Epithelial cell of prostate (primary cell): ENCODE data around the gene FCF1.
"Not testable (repeated sequence)": the region's sequence is repeated elsewhere in the genome, so short reads cannot be mapped to it uniquely, and the experiment has no call there.

Experiments
- DNase-seq: peaks from one replicate; pipeline ENCODE4 v3.0.0-alpha.2; 2011; ENCODE audit warnings: low read depth, low spot score
- H3K27ac ChIP-seq: fragments of 450-650 bp; 2 replicates; pipeline ENCODE4 v1.5.1; 2017; ENCODE audit warnings: mild to moderate bottlenecking

The FCF1 gene

DNA sequence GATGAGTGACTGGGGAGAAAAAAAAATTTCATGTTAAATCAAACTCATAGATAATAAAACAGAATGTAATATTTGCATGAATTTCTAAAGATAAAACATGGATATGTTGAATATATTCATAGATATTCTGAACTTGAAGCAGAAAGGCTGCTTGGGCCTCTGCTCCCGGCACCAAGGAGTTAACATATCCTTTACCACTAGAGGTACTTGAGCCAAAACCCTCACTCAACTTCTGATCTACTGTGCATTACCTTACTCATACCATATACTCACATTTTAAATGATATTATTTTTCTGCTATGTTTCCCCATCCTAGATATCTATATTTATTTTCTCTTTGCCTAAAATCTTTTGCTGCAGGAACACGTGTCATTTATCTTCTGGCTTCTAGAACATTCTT lies 15.0 kb upstream of the FCF1 start:
- no peak overlapping the region for H3K27ac ChIP-seq
- no peak for DNase-seq

DNA sequence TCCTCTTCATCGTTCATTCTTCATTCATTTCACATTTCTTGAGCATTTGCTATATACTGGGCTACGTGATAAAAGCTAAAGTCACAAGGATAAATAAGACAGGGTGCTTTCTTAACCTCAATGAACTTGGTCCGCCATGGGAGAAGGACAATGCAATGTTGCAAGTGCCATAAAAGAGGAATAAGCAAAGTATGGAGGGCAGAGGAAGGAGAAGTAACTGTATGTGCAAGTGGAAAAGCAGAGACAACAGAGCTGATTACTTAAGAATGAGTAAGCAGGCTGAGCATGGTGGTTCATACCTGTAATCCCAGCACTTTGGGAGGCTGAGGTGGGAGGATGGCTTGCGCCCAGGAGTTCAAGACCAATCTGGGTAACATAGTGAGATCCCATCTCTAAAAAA lies 14.5 kb upstream of the FCF1 start:
- H3K27ac ChIP-seq, result peak overlapping the region; percentile 59
- DNase-seq, result no peak

DNA sequence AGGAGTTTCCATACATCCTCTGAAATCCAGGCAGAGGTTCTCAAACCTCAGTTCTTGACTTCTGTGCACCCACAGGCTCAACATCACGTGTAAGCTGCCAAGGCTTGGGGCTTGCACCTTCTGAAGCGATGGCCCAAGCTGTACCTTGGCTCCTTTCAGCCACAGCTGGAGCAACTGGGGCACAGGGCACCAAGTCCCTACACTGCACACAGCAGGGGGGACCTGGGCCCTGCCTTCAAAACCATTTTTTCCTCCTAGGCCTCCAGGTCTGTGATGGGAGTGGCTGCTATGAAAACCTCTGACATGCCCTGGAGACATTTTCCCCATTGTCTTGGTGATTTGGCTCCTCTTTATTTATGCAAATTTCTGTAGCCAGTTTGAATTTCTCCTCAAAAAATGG lies 10.7 kb upstream of the FCF1 start:
- no peak overlapping the region for H3K27ac ChIP-seq
- no peak for DNase-seq

DNA sequence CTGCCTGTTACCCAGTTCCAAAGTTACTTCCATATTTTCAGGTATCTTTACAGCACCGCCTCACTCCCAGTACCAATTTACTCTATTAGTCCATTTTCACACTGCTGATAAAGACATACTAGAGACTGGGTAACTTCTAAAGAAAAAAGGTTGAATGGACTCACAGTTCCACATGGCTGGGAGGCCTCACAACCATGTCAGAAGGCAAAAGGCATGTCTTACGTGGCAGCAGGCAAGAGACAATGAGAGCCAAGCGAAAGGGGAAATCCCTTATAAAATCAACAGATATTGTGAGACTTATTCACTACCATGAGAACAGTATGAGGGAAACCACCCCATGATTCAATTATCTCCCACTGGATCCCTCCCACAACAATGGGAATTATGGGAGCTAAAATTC lies 9.9 kb upstream of the FCF1 start:
- no peak overlapping the region for H3K27ac ChIP-seq
- DNase-seq, result no peak

GRCh38 chr14:74704656-74705055 lies 8.3 kb upstream of the FCF1 start:
- DNase-seq, result no peak
- no peak overlapping the region for H3K27ac ChIP-seq

DNA sequence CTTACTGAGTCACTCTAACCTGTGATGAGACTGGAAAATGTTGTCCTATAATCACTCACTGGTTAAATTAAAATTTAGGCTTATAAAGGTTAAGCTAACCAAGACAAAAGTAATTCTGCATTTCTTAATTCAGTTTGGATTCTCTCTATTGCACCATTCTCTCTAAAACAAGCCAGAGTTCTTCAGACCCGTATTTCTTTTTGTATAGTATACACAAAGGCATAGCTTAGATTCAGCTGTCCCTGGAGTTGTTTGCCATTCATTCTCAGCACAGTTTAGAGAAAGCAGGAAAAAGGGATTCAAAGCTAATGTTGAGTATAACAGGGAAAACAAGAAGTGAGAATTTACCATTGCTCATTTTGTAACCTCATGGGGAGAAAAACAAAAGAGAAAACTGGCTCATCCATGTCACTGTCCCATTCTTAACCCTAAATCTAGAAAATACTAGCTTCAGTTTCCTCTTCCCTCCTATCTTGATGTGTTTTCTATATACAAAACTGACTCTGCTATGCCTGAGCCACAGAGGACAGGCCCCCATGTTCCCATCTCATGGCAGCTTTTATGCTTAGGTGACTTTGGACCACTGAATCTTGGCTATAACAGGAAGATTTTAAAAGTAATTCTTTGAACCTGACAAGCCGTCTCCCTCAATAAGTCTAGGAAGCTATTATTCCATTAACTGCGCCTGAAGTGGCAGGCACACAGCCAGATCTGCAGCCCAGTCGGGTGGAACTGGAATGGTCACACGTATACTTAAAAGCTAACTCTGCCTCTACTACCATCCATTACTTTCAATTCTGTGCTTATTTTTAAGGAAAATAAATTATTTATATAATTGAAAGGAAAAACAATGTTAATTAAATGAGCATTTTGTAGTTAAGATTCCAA lies 7.1 kb upstream of the FCF1 start:
- no peak for DNase-seq
- no peak overlapping the region for H3K27ac ChIP-seq

GRCh38 chr14:74710480-74710879 lies 2.5 kb upstream of the FCF1 start:
- no peak for DNase-seq
- no peak overlapping the region for H3K27ac ChIP-seq

DNA sequence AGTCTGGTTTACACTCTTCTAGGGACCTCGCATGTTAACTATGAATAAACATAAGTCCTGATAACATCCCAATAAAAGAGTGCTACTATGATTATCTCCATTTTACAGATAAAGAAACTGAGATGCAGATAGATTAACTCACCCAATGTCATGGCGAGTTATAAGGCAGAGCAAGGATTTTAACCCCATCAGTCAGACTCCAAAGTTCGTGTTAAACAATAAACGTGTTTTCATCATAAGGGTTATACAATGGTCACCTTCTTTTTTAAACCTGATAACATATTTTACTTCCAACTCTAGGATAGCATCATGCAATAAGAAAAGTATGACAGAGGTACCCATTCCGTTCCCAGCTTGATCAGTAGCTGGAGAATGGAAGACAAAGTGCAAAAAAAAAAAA lies 1.3 kb upstream of the FCF1 start:
- H3K27ac ChIP-seq, result no peak overlapping the region
- no peak for DNase-seq

DNA sequence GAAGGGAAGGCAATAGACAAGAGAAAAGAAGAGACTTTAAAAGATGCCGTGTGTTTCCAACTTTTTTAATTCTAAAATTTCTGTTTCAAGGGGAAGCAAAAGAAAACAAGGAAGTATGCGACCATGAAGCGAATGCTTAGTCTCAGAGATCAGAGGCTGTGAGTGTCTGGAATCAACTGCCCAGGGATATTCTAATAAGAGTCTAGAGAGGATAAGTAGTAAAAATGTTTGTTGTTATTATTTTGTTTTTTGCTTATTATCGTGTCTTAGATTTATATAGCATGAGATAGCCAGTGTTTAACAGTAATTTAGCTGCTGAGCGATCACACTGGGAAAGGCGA lies 421 bp downstream of the FCF1 start:
- peak overlapping the region; percentile 32 for H3K27ac ChIP-seq
- DNase-seq, result no peak

DNA sequence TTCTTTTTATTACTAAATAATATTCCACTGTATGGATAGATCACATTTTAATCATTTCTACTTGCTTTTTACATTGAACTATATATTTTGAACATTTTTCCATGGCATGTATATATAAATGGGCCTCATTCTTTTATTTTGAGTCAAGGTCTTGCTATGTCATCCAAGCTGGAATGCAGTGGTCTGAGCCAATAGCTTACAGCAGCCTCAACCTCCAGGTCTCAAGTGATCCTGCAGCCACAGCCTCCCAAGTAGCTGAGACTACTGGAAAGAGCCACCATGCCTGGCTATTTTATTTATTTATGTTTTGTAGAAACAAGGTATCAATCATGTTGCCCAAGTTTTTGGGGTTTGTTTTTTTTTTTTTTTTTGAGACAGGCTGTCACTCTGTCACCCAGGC lies 7.6 kb downstream of the FCF1 start:
- no peak overlapping the region for H3K27ac ChIP-seq
- DNase-seq, result no peak

GRCh38 chr14:74723134-74723533 lies 10.2 kb downstream of the FCF1 start:
- no peak overlapping the region for H3K27ac ChIP-seq
- no peak for DNase-seq

DNA sequence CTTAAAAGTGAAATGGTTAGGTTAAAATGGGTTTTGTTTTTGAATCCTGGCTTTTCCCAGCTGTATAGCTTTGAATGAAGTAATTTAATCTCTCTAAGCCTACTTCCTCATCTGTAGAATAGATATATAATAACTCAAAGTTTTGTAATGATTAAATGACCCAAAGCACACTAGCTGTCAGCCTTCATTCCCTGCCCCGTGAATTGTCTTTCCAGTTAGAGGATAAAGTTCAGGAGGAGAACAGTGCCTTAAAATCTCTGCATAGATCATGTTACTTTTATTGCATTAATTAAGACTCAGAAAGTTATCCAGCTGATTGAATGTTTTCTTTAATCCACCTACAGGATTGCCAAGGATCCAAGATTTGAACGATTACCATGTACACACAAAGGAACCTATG lies 19.4 kb downstream of the FCF1 start:
- H3K27ac ChIP-seq, result no peak overlapping the region

GRCh38 chr14:74733221-74733620 lies 20.3 kb downstream of the FCF1 start:
- no peak overlapping the region for H3K27ac ChIP-seq
- no peak for DNase-seq

More for the DNA sequence above, 19.4 kb downstream of the FCF1 start:
- DNase-seq, result no peak

- H3K27ac ChIP-seq, result no peak overlapping the region
- no peak for DNase-seq
Observed at GRCh38 chr14:74735125-74735524, 22.2 kb downstream of the FCF1 start.

- DNase-seq, result no peak
- no peak overlapping the region for H3K27ac ChIP-seq
Observed at GRCh38 chr14:74737753-74738325, 24.9 kb downstream of the FCF1 start.

GRCh38 chr14:74739293-74740030 lies 26.5 kb downstream of the FCF1 start:
- no peak for DNase-seq
- H3K27ac ChIP-seq, result no peak overlapping the region

- no peak overlapping the region for H3K27ac ChIP-seq
- no peak for DNase-seq
Observed at GRCh38 chr14:74747237-74747636, 34.3 kb downstream of the FCF1 start.

- no peak for DNase-seq
- no peak overlapping the region for H3K27ac ChIP-seq
Observed at GRCh38 chr14:74754157-74754556, 41.2 kb downstream of the FCF1 start.

DNA sequence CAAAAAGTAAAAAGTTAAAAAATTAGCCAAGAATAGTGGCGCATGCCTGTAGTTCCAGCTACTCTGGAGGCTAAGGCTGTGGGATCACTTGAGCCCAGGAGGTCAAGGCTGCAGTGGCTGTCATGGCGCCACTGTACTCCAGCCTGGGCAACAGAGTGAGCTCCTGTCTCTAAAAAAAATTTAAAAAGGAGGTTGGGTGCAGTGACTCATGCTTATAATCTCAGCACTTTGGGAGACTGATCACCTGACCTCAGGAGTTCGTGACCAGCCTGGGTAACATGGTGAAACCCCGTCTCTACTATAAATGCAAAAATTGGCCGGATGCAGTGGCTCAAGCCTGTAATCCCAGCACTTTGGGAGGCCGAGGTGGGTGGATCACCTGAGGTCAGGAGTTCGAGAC lies 42.0 kb downstream of the FCF1 start:
- DNase-seq, result no peak
- no peak overlapping the region for H3K27ac ChIP-seq

- H3K27ac ChIP-seq, result no peak overlapping the region
- DNase-seq, result no peak
Observed at GRCh38 chr14:74756326-74756725, 43.4 kb downstream of the FCF1 start.

GRCh38 chr14:74758505-74758904 lies 45.6 kb downstream of the FCF1 start:
- DNase-seq, H3K27ac ChIP-seq: not testable (repeated sequence)
